ENCODE results near the gene VSIG1. TPM values are rescaled to one million over a fixed set of nuclear protein-coding genes. Genes with fewer than 3 reads are reported as not detected.

Gene VSIG1
- total and polyA plus RNA-seq, 2 of the 4 experiments (the other 2 are of a cell fraction): not detected

DNA sequence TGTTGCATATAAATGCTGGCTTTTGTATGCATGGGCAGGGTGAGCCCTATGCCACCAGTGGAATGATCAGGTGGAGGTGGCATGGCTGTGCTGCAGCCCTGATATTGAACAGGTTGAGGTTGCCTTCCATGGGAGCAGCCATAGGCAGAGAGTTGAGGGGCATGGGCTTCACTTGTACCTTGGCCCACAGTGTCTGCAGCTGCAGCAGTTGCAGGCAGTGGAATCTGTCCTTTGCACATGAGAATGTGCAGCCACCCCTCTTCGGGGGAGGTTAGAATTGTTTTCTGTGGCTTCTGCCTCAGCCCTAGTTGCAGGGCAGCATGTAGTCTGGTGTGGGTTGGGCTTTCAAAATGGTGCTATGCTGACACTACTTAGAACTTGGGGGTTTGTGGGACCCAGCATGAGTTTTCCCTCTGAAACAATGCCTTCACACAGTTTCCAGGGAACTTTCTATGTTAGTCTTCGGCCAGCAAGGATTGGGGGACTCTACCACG, 25.4 kb upstream of the VSIG1 start:
- ATAC-seq (ENCODE audit: low read depth) (no peak), DNase-seq (no peak)
- H3K36me3 ChIP-seq (ENCODE audit: control insufficient read depth, insufficient read depth, low read length): no peaks in the 10 kb centered on the region
- H2BK20ac ChIP-seq (ENCODE audit: low read depth, low read length): no peak overlapping the region
- CTCF ChIA-PET: no interaction called here
- no peak overlapping the region for H3K14ac ChIP-seq (replicated peaks; ENCODE audit: low read depth, low read length)
- no peak overlapping the region for H4K91ac ChIP-seq (ENCODE audit: insufficient read depth, low read depth, low read length)
- no peak for TF ChIP-seq POLR2A (IDR thresholded peaks at IDR 0.05; ENCODE audit: low read depth, low read length)
- TF ChIP-seq MAFK (IDR thresholded peaks at IDR 0.05; ENCODE audit: low read depth, low read length): no peak
- no peak for TF ChIP-seq CEBPB (IDR thresholded peaks at IDR 0.05; ENCODE audit: low read depth, low read length)
- no peak for TF ChIP-seq RCOR1 (IDR thresholded peaks at IDR 0.05; ENCODE audit: insufficient replicate concordance, low read length)
- TF ChIP-seq, protein P1, sequence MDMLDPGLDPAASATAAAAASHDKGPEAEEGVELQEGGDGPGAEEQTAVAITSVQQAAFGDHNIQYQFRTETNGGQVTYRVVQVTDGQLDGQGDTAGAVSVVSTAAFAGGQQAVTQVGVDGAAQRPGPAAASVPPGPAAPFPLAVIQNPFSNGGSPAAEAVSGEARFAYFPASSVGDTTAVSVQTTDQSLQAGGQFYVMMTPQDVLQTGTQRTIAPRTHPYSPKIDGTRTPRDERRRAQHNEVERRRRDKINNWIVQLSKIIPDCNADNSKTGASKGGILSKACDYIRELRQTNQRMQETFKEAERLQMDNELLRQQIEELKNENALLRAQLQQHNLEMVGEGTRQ (IDR thresholded peaks at IDR 0.05; ENCODE audit: low read depth, low read length): no peak
- no peak for TF ChIP-seq CHD1 (IDR thresholded peaks at IDR 0.05; ENCODE audit: low read depth, low read length)
- TF ChIP-seq, protein P2, sequence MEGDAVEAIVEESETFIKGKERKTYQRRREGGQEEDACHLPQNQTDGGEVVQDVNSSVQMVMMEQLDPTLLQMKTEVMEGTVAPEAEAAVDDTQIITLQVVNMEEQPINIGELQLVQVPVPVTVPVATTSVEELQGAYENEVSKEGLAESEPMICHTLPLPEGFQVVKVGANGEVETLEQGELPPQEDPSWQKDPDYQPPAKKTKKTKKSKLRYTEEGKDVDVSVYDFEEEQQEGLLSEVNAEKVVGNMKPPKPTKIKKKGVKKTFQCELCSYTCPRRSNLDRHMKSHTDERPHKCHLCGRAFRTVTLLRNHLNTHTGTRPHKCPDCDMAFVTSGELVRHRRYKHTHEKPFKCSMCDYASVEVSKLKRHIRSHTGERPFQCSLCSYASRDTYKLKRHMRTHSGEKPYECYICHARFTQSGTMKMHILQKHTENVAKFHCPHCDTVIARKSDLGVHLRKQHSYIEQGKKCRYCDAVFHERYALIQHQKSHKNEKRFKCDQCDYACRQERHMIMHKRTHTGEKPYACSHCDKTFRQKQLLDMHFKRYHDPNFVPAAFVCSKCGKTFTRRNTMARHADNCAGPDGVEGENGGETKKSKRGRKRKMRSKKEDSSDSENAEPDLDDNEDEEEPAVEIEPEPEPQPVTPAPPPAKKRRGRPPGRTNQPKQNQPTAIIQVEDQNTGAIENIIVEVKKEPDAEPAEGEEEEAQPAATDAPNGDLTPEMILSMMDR (conservative IDR thresholded peaks at IDR 0.05; ENCODE audit: low read depth, low read length): no peak
- no peak for TF ChIP-seq SMC3 (IDR thresholded peaks at IDR 0.05; ENCODE audit: low read depth, low read length)
- no peak for TF ChIP-seq RFX5 (IDR thresholded peaks at IDR 0.05; ENCODE audit: low read depth, low read length)
- TF ChIP-seq NFE2L2 (IDR thresholded peaks at IDR 0.05; ENCODE audit: low read depth, low read length): no peak
- no peak for TF ChIP-seq FOS (IDR thresholded peaks at IDR 0.05; ENCODE audit: low read depth, low read length)
- TF ChIP-seq, protein P3, sequence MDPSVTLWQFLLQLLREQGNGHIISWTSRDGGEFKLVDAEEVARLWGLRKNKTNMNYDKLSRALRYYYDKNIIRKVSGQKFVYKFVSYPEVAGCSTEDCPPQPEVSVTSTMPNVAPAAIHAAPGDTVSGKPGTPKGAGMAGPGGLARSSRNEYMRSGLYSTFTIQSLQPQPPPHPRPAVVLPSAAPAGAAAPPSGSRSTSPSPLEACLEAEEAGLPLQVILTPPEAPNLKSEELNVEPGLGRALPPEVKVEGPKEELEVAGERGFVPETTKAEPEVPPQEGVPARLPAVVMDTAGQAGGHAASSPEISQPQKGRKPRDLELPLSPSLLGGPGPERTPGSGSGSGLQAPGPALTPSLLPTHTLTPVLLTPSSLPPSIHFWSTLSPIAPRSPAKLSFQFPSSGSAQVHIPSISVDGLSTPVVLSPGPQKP (IDR thresholded peaks at IDR 0.05; ENCODE audit: borderline replicate concordance, low read depth, low read length): no peak
- no peak for TF ChIP-seq RAD21 (IDR thresholded peaks at IDR 0.05; ENCODE audit: low read length)
- no peak for TF ChIP-seq MAZ (IDR thresholded peaks at IDR 0.05; ENCODE audit: borderline replicate concordance, low read depth, low read length)
- no peak for TF ChIP-seq BHLHE40 (IDR thresholded peaks at IDR 0.05; ENCODE audit: low read depth, low read length)
- TF ChIP-seq MXI1 (IDR thresholded peaks at IDR 0.05; ENCODE audit: borderline replicate concordance, low read depth, low read length): no peak
- no peak overlapping the region for H4K8ac ChIP-seq (ENCODE audit: low read depth in 2 of 2, low read length in 2 of 2)
- no peak overlapping the region for H4K5ac ChIP-seq (ENCODE audit: low read depth, low read length)
- peaks cover 19% of the 10 kb centered on the region for H3K27me3 ChIP-seq (ENCODE audit: control insufficient read depth, insufficient read depth, low read length)
- H2AK5ac ChIP-seq (ENCODE audit: low read depth, low read length): no peak overlapping the region
- no peaks in the 10 kb centered on the region for H3K79me1 ChIP-seq (ENCODE audit: low read depth in 1 of 2, low read length in 2 of 2)
- H3K9me3 ChIP-seq (ENCODE audit: control insufficient read depth, insufficient read depth, low read length): no peaks in the 10 kb centered on the region
- no peak overlapping the region for H3K23ac ChIP-seq (ENCODE audit: low read depth, low read length)
- 8% methylated on average over 2 of the region's 3 CpGs; no CpG with 5 or more reads in 1 of the 2 experiments for WGBS, 2 experiments (ENCODE audit: extremely low coverage in 2 of 2, insufficient read length in 1 of 2)
- peaks cover 3% of the 10 kb centered on the region; the same call in 1 of the 2 replicates for H3K4me1 ChIP-seq (ENCODE audit: control insufficient read depth, insufficient read depth, low read length)
- dilution Hi-C loops (cut with HindIII; ENCODE audit: low sequenced_read_pairs, unreplicated experiment) (no loop called here), in situ Hi-C loops (cut with MboI; ENCODE audit: low sequenced_read_pairs) (no loop called here), intact Hi-C loops (cut with micrococcal nuclease) (no loop called here)
- H4K20me1 ChIP-seq (ENCODE audit: insufficient read depth, low read length): no peaks in the 10 kb centered on the region
- no peak overlapping the region for H3K18ac ChIP-seq (ENCODE audit: low read depth, low read length)
- H3K9ac ChIP-seq (ENCODE audit: low read depth, low read length): no peak overlapping the region
- H3K4ac ChIP-seq (ENCODE audit: low read depth, low read length): no peak overlapping the region
- POLR2A ChIA-PET (ENCODE audit: unreplicated experiment): no interaction called here
- BruUV-seq (replicated peaks): no TSS peak
- no peak overlapping the region for H2BK15ac ChIP-seq (ENCODE audit: low read depth, low read length)
- H2AK9ac ChIP-seq (replicated peaks; ENCODE audit: low read depth, low read length, poor library complexity): no peak overlapping the region
- H3K4me2 ChIP-seq (ENCODE audit: low read depth, low read length): no peak overlapping the region
- H2BK5ac ChIP-seq (ENCODE audit: low read depth, low read length, poor library complexity, severe bottlenecking): no peak overlapping the region
- no peak overlapping the region for H2AFZ ChIP-seq (replicated peaks; ENCODE audit: low read length, poor library complexity)
- no peak overlapping the region for H3K4me3 ChIP-seq (ENCODE audit: insufficient read depth, low read depth, low read length)
- no peaks in the 10 kb centered on the region for H3K9me1 ChIP-seq (ENCODE audit: insufficient read depth, low read length)
- H3K27ac ChIP-seq (ENCODE audit: insufficient read depth, low read length): no peak overlapping the region
- H2BK120ac ChIP-seq (ENCODE audit: low read depth, low read length): no peak overlapping the region
- H3K56ac ChIP-seq (ENCODE audit: extremely low read depth, insufficient read depth, low read length): no peak overlapping the region

Measured in IMR-90 (cell line).